Naive thymus-derived CD4-positive, alpha-beta T cell (primary cell): ENCODE results near the gene OTULIN. TPM values are rescaled to one million over a fixed set of nuclear protein-coding genes. Genes with fewer than 3 reads are reported as not detected.

Source experiments
- ATAC-seq: fragments of 150-1000 bp; cut with Tn5 transposase; 2 replicates; pipeline ENCODE4 v1.10.0; 2021; ENCODE audit warnings: mild to moderate bottlenecking, moderate library complexity
- CTCF ChIA-PET: fragments of 350-600 bp; sonication (Branson Sonifier 250); formaldehyde crosslinking; loops from one replicate; lab custom pipeline; 2021; ENCODE audit warnings: antibody characterized with exemption; lab: Charles Lee
- POLR2A ChIA-PET: fragments of 350-600 bp; sonication (Branson Sonifier 250); formaldehyde crosslinking; loops from one replicate; lab custom pipeline; 2021; ENCODE audit warnings: antibody characterized with exemption, inconsistent platforms; lab: Charles Lee
- DNase-seq, 9 donors: peaks; one replicate each; pipeline versions ENCODE4 v3.0.0 to v3.0.0-alpha.2; 2020 to 2022; ENCODE audit warnings: mixed read lengths in 1 of 9
- H3K27ac ChIP-seq: one replicate; pipeline ENCODE4 v1.7.0; 2013; ENCODE audit warnings: mild to moderate bottlenecking, low read depth, low read length, moderate library complexity
- H3K27me3 ChIP-seq, 2 donors: one replicate each; pipeline ENCODE4 v1.7.0; 2013; ENCODE audit warnings: low read length in 2 of 2, mild to moderate bottlenecking in 2 of 2, moderate library complexity in 2 of 2; ENCODE audit not compliant: control insufficient read depth in 2 of 2, insufficient read depth in 2 of 2
- H3K36me3 ChIP-seq, 3 experiments: 1 replicate in 2 of 3; 2 replicates in 1 of 3; pipeline ENCODE4 v1.7.0; 2013; ENCODE audit warnings: low read length in 3 of 3, mild to moderate bottlenecking in 3 of 3, moderate library complexity in 1 of 3; ENCODE audit not compliant: insufficient read depth in 3 of 3, control insufficient read depth in 2 of 3
- H3K4me1 ChIP-seq, 2 donors: one replicate each; pipeline ENCODE4 v1.7.0; 2013; ENCODE audit warnings: low read length in 2 of 2, mild to moderate bottlenecking in 2 of 2, moderate library complexity in 1 of 2; ENCODE audit not compliant: control insufficient read depth in 2 of 2, insufficient read depth in 2 of 2
- H3K4me3 ChIP-seq: 2 replicates; pipeline ENCODE4 v1.7.0; 2013; ENCODE audit warnings: mild to moderate bottlenecking, low read length
- H3K9me3 ChIP-seq, 3 experiments: 1 replicate in 2 of 3; 2 replicates in 1 of 3; pipeline ENCODE4 v1.7.0; 2013; ENCODE audit warnings: low read length in 3 of 3; ENCODE audit not compliant: control insufficient read depth in 2 of 3
- H3K27ac Mint-ChIP-seq, 9 donors: one replicate each; pipeline ENCODE4 v1.8.0; 2020 to 2022; ENCODE audit warnings: mixed read lengths in 9 of 9, mild to moderate bottlenecking in 8 of 9, moderate library complexity in 5 of 9, inconsistent platforms in 2 of 9
- H3K27me3 Mint-ChIP-seq, 5 donors: one replicate each; pipeline ENCODE4 v1.8.0; 2021 to 2022; ENCODE audit warnings: mixed read lengths in 5 of 5, mild to moderate bottlenecking in 1 of 5
- H3K36me3 Mint-ChIP-seq, 5 donors: one replicate each; pipeline ENCODE4 v1.8.0; 2020 to 2022; ENCODE audit warnings: mixed read lengths in 5 of 5, mild to moderate bottlenecking in 3 of 5, inconsistent platforms in 1 of 5
- H3K4me1 Mint-ChIP-seq, 7 donors: one replicate each; pipeline ENCODE4 v1.8.0; 2020 to 2022; ENCODE audit warnings: mixed read lengths in 7 of 7, mild to moderate bottlenecking in 3 of 7, inconsistent platforms in 1 of 7
- H3K4me3 Mint-ChIP-seq, 10 donors: one replicate each; pipeline ENCODE4 v1.8.0; 2020 to 2022; ENCODE audit warnings: mild to moderate bottlenecking in 10 of 10, mixed read lengths in 10 of 10, moderate library complexity in 6 of 10, inconsistent platforms in 2 of 10
- H3K9me3 Mint-ChIP-seq, 11 donors: one replicate each; pipeline ENCODE4 v1.8.0; 2020 to 2022; ENCODE audit warnings: mixed read lengths in 11 of 11, mild to moderate bottlenecking in 4 of 11, inconsistent platforms in 1 of 11, moderate library complexity in 1 of 11
- intact Hi-C, 2 donors: fragments of 100-400 bp; cut with micrococcal nuclease; formaldehyde crosslinking; loops; one replicate each; pipeline ENCODE4 v1.15.1; 2023
- polyA plus RNA-seq, 2 donors: library from polyadenylated mRNA; unstranded; fragments of 300-500 nt; fragmentation: Illumina TruSeq; gene quantifications; one replicate each; pipeline ENCODE4 v1.2.3, GENCODE V29; 2021
- total RNA-seq, 6 experiments: library from RNA in 5 of 6; stranded (reverse) in 5 of 6; gene quantifications; 1 replicate in 5 of 6; 2 replicates in 1 of 6; pipeline ENCODE4 v1.2.3 and lab custom pipeline; 2021 to 2026

OTULIN gene
- total and polyA plus RNA-seq, 7 experiments from 2014 or later, result 12.1 to 66.9 (median 57.1) TPM

DNA sequence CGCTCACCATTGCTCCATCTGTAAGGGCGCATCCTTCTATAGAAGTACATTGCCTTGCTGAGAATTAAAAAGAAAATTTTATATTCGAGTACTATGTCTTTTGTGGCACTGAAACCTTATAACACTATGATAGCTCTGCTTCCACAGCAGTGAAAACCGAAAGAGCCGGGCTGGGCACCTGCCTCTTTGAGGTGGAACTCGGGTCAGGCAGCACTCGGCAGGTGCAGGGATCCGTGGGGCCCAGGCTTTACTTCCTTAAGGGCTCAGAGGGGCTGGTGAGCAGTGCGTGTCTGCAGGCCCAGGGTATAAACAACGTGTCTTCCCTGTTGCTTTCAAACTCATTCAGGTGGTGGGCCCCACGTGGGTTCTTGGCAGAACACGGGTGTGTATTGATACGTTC, 69.9 kb downstream of the OTULIN start:
- no peaks in the 10 kb centered on the region for H3K27me3 Mint-ChIP-seq
- intact Hi-C loops, result no loop called here
- peaks cover 0 to 6% (median 3%) of the 10 kb centered on the region in 7 donors for H3K4me1 Mint-ChIP-seq
- ChIA-PET POLR2A (no interaction called here), CTCF (no interaction called here)
- H3K36me3 Mint-ChIP-seq, result peaks cover 3 to 52% (median 3%) of the 10 kb centered on the region in 5 donors
- no peaks in the 10 kb centered on the region for H3K9me3 Mint-ChIP-seq
- ATAC-seq, result no peak
- Histone ChIP-seq H3K36me3 (peaks cover 0 to 74% (median 0%) of the 10 kb centered on the region in 3 experiments), H3K27ac (no peak overlapping the region), H3K9me3 (no peaks in the 10 kb centered on the region), H3K27me3 (no peaks in the 10 kb centered on the region), H3K4me1 (no peaks in the 10 kb centered on the region), H3K4me3 (no peak overlapping the region)
- H3K4me3 Mint-ChIP-seq, result no peak overlapping the region
- peak overlapping the region in 8 of 9 donors; percentile 23 to 81 (median 64) for H3K27ac Mint-ChIP-seq
- no peak for DNase-seq

DNA sequence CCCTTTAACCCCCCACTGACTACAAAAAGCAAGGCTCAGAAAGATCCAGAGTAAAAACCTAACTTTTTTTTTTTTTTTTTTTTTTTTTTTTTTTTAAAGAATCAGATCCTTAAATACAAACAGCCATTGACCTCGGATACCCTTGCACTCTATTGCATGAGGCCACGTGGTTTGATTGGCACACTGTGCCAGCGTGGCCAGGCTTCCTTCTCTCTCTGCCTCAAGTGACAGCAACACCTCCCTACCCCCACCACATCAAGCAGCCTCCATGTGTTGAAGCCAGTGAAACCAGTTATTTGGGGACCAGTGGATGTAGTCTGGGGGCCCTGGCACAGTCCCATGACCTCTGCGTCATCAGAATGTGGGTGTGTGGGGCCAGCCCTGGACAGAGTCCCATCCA, 71.4 kb downstream of the OTULIN start:
- peak overlapping the region in 7 of 9 donors; percentile 3 to 79 (median 68) for H3K27ac Mint-ChIP-seq
- POLR2A ChIA-PET, result no interaction called here
- H3K27me3 ChIP-seq, result no peaks in the 10 kb centered on the region
- peaks cover 0 to 69% (median 0%) of the 10 kb centered on the region in 3 experiments for H3K36me3 ChIP-seq
- H3K36me3 Mint-ChIP-seq, result peaks cover 3 to 49% (median 3%) of the 10 kb centered on the region in 5 donors
- H3K4me1 ChIP-seq, result no peaks in the 10 kb centered on the region
- H3K4me1 Mint-ChIP-seq, result peaks cover 0 to 6% (median 3%) of the 10 kb centered on the region in 7 donors
- H3K27ac ChIP-seq, result no peak overlapping the region
- H3K27me3 Mint-ChIP-seq, result no peaks in the 10 kb centered on the region
- CTCF ChIA-PET, result no interaction called here
- ATAC-seq, result no peak
- no peaks in the 10 kb centered on the region for H3K9me3 ChIP-seq
- no peak overlapping the region for H3K4me3 ChIP-seq
- H3K9me3 Mint-ChIP-seq, result no peaks in the 10 kb centered on the region
- DNase-seq, result no peak
- H3K4me3 Mint-ChIP-seq, result no peak overlapping the region
- intact Hi-C loops, result no loop called here

DNA sequence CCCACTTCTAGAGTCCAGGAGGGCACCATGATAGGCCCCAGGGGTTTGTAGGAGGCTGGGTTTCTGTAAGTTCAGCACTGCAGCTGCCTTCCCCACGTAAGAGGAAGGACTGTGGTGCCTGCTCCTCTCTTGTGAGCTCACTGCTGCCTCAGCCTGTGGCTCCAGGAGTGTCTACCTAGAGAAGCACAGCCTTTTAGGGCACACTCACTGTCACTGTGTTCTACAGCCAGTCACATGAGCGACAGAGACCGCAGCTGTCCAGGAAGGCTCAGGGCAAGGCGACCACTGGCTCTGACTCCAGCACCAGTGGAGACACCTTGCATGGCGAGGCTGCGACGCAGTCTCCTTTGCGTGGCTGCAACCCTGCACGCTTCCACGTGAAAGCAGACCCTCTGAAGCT, 72.8 kb downstream of the OTULIN start:
- H3K36me3 Mint-ChIP-seq, result peaks cover 6 to 53% (median 10%) of the 10 kb centered on the region in 5 donors
- CTCF ChIA-PET, result interaction anchor here (1.2 kb wide), 1 partner anchor 10 kb away, joined by 5 read pairs; no protein-coding TSS in a partner anchor
- Histone ChIP-seq H3K36me3 (peaks cover 0 to 72% (median 0%) of the 10 kb centered on the region in 3 experiments), H3K27me3 (no peaks in the 10 kb centered on the region), H3K9me3 (no peaks in the 10 kb centered on the region), H3K4me3 (no peak overlapping the region), H3K4me1 (no peaks in the 10 kb centered on the region), H3K27ac (no peak overlapping the region)
- no peaks in the 10 kb centered on the region for H3K27me3 Mint-ChIP-seq
- DNase-seq (no peak), ATAC-seq (no peak)
- POLR2A ChIA-PET, result no interaction called here
- no peak overlapping the region for H3K4me3 Mint-ChIP-seq
- intact Hi-C loops, result no loop called here
- H3K27ac Mint-ChIP-seq, result no peak overlapping the region
- H3K9me3 Mint-ChIP-seq, result no peaks in the 10 kb centered on the region
- peaks cover 6 to 18% (median 13%) of the 10 kb centered on the region in 7 donors for H3K4me1 Mint-ChIP-seq

DNA sequence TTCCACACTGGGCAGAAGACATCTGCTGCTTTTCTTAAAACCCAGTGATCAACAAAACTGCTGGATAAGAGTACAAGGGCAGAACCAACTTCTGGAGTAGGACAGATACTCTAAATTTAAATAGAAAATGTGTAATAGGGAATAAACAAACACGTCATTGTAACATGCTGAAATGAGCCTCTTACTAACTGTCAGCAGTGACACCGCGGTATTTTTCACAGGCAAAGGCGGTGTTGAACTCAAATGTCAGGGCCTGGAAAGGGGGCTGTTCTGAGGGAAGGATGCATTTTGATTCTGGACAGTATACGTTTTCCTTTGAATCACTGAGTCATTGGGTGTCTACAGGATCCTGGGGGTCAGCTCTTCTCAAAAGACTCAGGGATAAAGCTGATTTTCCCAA, 73.5 kb downstream of the OTULIN start:
- H3K36me3 ChIP-seq, result peaks cover 0 to 73% (median 0%) of the 10 kb centered on the region in 3 experiments
- ATAC-seq (no peak), DNase-seq (no peak)
- Mint-ChIP-seq H3K4me3 (no peak overlapping the region), H3K36me3 (peaks cover 6 to 49% (median 10%) of the 10 kb centered on the region in 5 donors), H3K27me3 (no peaks in the 10 kb centered on the region), H3K27ac (peak overlapping the region in 1 of 9 donors; percentile 5), H3K9me3 (no peaks in the 10 kb centered on the region), H3K4me1 (peaks cover 9 to 26% (median 20%) of the 10 kb centered on the region in 7 donors)
- no peaks in the 10 kb centered on the region for H3K27me3 ChIP-seq
- H3K9me3 ChIP-seq, result no peaks in the 10 kb centered on the region
- ChIA-PET CTCF (interaction anchor here (1.2 kb wide), 1 partner anchor 10 kb away, joined by 5 read pairs; no protein-coding TSS in a partner anchor), POLR2A (no interaction called here)
- intact Hi-C loops, result no loop called here
- H3K4me3 ChIP-seq, result no peak overlapping the region
- H3K27ac ChIP-seq, result no peak overlapping the region
- H3K4me1 ChIP-seq, result no peaks in the 10 kb centered on the region

DNA sequence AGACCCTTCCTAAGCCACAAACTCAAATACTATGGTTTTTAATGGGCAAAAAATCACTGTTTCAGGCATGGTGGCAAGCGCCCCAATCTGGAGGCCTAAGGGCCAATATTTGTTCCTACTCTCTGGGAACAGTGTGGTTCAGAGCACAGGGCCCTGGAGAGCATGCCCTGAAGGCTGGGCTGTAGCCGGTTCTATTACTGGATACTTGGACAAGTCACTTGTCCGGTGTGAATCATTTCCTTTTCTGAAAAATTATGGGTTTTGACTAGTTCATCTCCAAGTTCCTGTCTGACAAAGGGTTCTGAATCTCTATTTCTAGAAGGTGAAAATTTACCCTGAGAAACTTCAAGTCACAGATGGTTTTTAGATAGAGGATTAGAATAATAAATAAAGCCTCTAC, 75.0 kb downstream of the OTULIN start:
- Histone ChIP-seq H3K27me3 (no peaks in the 10 kb centered on the region), H3K4me1 (no peaks in the 10 kb centered on the region), H3K4me3 (no peak overlapping the region), H3K27ac (no peak overlapping the region), H3K36me3 (peaks cover 0 to 65% (median 0%) of the 10 kb centered on the region in 3 experiments), H3K9me3 (no peaks in the 10 kb centered on the region)
- Mint-ChIP-seq H3K4me3 (no peak overlapping the region), H3K27ac (no peak overlapping the region), H3K4me1 (peaks cover 11 to 30% (median 26%) of the 10 kb centered on the region in 7 donors), H3K36me3 (peaks cover 6 to 41% (median 11%) of the 10 kb centered on the region in 5 donors), H3K9me3 (no peaks in the 10 kb centered on the region), H3K27me3 (no peaks in the 10 kb centered on the region)
- intact Hi-C loops, result no loop called here
- ATAC-seq (peak; percentile 36), DNase-seq (no peak)
- POLR2A ChIA-PET, result no interaction called here
- CTCF ChIA-PET, result no interaction called here

DNA sequence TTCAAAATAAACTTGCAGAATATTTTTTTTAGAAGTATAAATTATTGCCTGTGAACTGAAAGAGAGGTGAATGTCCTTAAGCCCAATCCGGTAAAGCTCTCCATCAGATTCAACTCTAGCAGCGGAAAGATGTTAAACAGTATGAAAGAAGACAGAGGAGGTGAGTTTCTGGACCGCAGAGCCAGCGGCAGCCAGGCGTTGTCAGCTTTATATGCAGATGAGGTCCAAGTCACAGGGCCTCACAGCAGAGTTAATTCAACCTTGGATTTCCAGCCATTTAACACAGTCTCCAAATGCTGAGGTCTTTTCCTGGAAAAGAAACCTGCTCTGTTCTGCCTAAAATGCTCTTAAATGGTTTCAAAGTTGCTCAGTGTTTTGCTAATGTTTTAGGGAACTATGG, 75.5 kb downstream of the OTULIN start:
- intact Hi-C loops, result loop anchor here in 1 of 2 donors (5.0 kb wide), 1 partner anchor 53 kb away; no protein-coding TSS in a partner anchor
- peak overlapping the region in 1 of 9 donors; percentile 12 for H3K27ac Mint-ChIP-seq
- peaks cover 0 to 68% (median 0%) of the 10 kb centered on the region in 3 experiments for H3K36me3 ChIP-seq
- ChIA-PET POLR2A (no interaction called here), CTCF (no interaction called here)
- H3K4me1 Mint-ChIP-seq, result peaks cover 11 to 32% (median 27%) of the 10 kb centered on the region in 7 donors
- H3K27me3 ChIP-seq, result no peaks in the 10 kb centered on the region
- no peak overlapping the region for H3K4me3 ChIP-seq
- H3K4me1 ChIP-seq, result no peaks in the 10 kb centered on the region
- H3K36me3 Mint-ChIP-seq, result peaks cover 6 to 37% (median 10%) of the 10 kb centered on the region in 5 donors
- no peaks in the 10 kb centered on the region for H3K9me3 ChIP-seq
- no peaks in the 10 kb centered on the region for H3K9me3 Mint-ChIP-seq
- no peak overlapping the region for H3K4me3 Mint-ChIP-seq
- DNase-seq (no peak), ATAC-seq (no peak)
- no peaks in the 10 kb centered on the region for H3K27me3 Mint-ChIP-seq
- H3K27ac ChIP-seq, result no peak overlapping the region

DNA sequence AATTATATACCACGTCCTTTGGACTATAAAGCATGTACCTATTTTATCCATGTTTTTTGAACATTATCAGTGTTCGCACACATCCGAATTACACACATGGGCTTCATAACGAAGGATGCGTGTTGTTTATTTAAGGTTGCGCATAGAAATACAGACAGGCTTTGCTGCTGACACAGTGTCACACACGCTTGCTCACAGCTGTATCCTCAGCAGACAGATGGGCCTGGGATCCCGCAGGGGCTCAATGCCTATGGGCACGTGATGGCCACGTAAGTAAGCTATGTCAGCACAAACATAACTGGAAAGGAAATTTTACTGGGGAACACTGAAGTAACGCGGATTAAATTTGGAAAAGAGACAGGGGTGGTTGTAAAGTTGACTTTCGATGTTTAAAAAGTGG, 76.6 kb downstream of the OTULIN start:
- peaks cover 0 to 72% (median 0%) of the 10 kb centered on the region in 3 experiments for H3K36me3 ChIP-seq
- Mint-ChIP-seq H3K4me1 (peaks cover 11 to 44% (median 34%) of the 10 kb centered on the region in 7 donors), H3K27me3 (no peaks in the 10 kb centered on the region), H3K4me3 (no peak overlapping the region), H3K27ac (peak overlapping the region in 8 of 9 donors; percentile 29 to 91 (median 78)), H3K9me3 (no peaks in the 10 kb centered on the region), H3K36me3 (peaks cover 8 to 44% (median 14%) of the 10 kb centered on the region in 5 donors)
- H3K27me3 ChIP-seq, result no peaks in the 10 kb centered on the region
- H3K4me3 ChIP-seq, result no peak overlapping the region
- H3K4me1 ChIP-seq, result peaks cover 0 to 3% of the 10 kb centered on the region in 2 donors
- CTCF ChIA-PET, result no interaction called here
- POLR2A ChIA-PET, result no interaction called here
- intact Hi-C loops, result loop anchor here in 1 of 2 donors (5.0 kb wide), 1 partner anchor 54 kb away; no protein-coding TSS in a partner anchor
- no peak for DNase-seq
- ATAC-seq, result no peak
- H3K9me3 ChIP-seq, result no peaks in the 10 kb centered on the region
- H3K27ac ChIP-seq, result no peak overlapping the region
